ENCODE data around the gene OSBP2.

GRCh38 chr22:30717952-30718351 is 23.3 kb downstream of the OSBP2 start:
- no peak for TF ChIP-seq GATA3 (IDR thresholded peaks at IDR 0.05; ENCODE audit: low read depth, low read length)
- no peak for TF ChIP-seq GATA2 (IDR thresholded peaks at IDR 0.05; ENCODE audit: low read depth, low read length)
